GM18909 (cell line): Measurements from ENCODE around the gene BUB3.

Experiments
- ATAC-seq: cut with Tn5 transposase; IDR thresholded peaks from one replicate; pipeline ENCODE4 v1.9.1; 2021; ENCODE audit warnings: mild to moderate bottlenecking; ENCODE audit not compliant: unreplicated experiment, poor library complexity

BUB3 gene

GRCh38 chr10:123202506-123202905, 48.3 kb downstream of the BUB3 start:
- ATAC-seq, result no peak

DNA sequence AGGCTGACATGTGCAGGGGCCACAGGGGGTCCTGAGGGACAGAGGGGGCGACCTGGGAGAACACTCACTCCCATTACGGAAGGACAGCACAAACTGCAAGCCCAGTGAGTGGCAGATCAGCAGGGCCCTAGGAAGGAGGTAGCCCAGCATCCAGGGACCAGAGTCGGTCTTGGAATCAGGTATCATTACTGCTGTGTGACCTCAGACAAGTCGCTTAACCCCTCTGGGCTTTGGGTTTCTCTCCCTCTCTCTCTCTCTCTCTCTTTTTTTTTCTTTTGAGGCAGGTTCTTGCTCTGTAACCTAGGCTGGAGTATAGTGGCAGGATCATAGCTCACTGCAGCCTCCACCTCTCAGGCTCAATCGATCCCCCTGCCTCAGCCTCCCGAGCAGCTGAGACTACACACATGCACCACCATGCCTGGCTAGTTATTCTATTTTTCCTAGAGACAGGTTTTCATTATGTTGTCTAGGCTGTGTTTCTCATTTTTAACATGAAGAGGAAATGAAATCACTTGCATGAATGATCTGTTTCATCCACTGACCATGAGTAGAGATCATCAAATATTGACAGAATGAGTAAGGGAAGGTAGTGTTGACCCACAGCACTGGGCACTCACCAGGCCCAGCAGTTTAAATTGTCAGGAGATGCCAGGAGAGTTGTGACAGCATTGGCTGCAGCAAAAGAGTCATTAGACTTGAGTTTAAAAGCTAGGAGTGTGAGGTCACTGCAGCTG, 49.4 kb downstream of the BUB3 start:
- ATAC-seq, result no peak

- ATAC-seq, result no peak
Measured at GRCh38 chr10:123204127-123204461, 49.9 kb downstream of the BUB3 start.

DNA sequence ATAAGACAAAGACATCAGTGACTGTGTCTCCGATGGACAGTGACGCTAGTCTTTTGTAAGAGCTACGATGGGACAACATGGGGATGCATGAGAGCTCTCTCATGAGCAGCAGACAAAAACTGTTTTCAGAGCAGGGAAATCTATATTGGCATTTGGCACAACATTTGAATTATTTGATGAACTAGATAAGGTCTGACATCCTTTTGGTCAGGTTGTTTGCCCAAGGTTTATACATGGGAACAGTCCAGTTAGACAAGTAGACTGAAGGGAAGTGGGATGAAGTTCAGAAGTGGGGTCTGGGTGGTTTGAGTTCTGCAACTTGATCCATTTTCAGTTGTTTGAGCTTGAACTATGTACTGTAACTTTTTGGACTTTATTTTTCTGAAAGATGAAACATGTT, 50.8 kb downstream of the BUB3 start:
- ATAC-seq, result no peak

DNA sequence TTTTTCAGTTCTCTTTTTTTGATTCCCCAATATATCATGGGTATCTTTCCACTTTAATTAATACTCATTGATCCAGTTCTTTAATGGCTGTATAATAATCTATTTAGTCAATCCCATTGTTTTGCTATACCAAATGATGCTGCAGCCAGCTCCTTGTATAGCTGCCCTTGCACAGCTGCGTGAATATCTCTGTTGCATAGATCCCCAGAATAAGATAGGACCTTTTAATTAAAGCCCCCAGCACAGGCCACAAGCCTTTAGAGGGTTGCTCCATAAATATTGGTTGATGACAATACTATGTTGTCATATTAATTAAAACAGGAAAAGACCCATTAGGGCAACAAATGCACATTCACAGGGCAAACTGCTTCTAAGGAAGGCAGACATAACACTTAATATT, 57.9 kb downstream of the BUB3 start:
- no peak for ATAC-seq

DNA sequence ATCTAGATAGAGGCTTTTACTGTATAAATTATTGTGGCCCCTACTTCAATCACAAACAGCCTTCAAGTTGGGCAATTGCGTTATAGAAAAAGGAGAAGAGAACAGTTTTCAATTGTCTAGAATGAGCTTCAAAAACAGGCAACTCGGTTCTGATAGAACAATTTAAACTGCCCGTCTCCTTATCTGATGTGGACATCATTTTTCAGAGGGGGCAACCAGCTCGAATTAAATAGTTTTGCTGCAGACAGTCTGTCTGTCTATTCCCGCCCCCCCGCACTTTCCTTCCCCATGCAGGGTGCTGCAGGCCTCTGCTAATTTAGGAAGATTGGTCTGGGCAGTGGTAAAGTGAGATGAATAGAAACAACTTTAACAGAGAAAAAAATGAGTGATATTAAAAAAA, 58.4 kb downstream of the BUB3 start:
- ATAC-seq, result no peak

DNA sequence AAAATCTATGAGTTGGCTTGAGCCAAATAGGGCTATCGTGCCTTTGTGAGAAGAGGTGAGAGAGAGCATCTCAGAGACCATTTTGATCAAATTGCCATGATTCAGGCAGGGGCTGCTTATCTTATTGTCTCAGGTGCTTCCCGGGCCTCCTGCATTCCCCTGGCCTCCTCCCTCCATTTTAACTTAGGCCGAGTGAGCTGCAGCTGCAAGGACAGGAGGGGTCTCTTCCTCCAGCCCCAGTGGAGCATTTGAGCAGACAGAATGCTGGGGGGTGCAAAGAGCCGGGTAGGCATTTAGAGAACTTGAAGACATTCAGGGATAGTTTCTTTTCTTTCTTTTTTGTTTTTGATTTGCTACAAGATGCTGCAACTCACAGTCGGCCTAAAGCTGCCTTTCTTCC, 59.0 kb downstream of the BUB3 start:
- ATAC-seq, result no peak
